Medulla oblongata (tissue), 1 donor: ENCODE measurements around the gene ALOX12B.
"Not testable (repeated sequence)": the region's sequence is repeated elsewhere in the genome, so short reads cannot be mapped to it uniquely, and the experiment has no call there.

ENCODE experiments used
- DNase-seq: peaks from one replicate; pipeline ENCODE4 v3.0.0-alpha.2; 2015; ENCODE audit errors: extremely low spot score

The ALOX12B gene

GRCh38 chr17:8118769-8119580 is 31.5 kb upstream of the ALOX12B start:
- DNase-seq: peak; percentile 92

GRCh38 chr17:8117980-8118768 is 30.7 kb upstream of the ALOX12B start, which contains the start of gene ALOXE3:
TSS of gene ALOXE3 (minus strand) at chr17:8118514. CDS start at chr17:8117990, 524 bp downstream.
- peak; percentile 6 for DNase-seq

GRCh38 chr17:8117367-8117979 is 30.0 kb upstream of the ALOX12B start:
- DNase-seq: peak; percentile 10

GRCh38 chr17:8116776-8117175 is 29.3 kb upstream of the ALOX12B start:
- DNase-seq: no peak

- no peak for DNase-seq
Observed at GRCh38 chr17:8110907-8111306, 23.4 kb upstream of the ALOX12B start.

- DNase-seq: no peak
Observed at GRCh38 chr17:8110456-8110804, 22.9 kb upstream of the ALOX12B start.

- no peak for DNase-seq
Observed at GRCh38 chr17:8109661-8110455, 22.3 kb upstream of the ALOX12B start.

GRCh38 chr17:8108972-8109660 is 21.6 kb upstream of the ALOX12B start:
- no peak for DNase-seq

GRCh38 chr17:8106980-8107379 is 19.5 kb upstream of the ALOX12B start:
- not testable (repeated sequence) for DNase-seq

GRCh38 chr17:8105957-8106398 is 18.5 kb upstream of the ALOX12B start:
- DNase-seq: no peak

- no peak for DNase-seq
Observed at GRCh38 chr17:8104911-8105310, 17.4 kb upstream of the ALOX12B start.

- no peak for DNase-seq
Observed at GRCh38 chr17:8103549-8103948, 16.0 kb upstream of the ALOX12B start.

GRCh38 chr17:8101721-8102120 is 14.2 kb upstream of the ALOX12B start:
- DNase-seq: no peak

GRCh38 chr17:8100763-8101162 is 13.2 kb upstream of the ALOX12B start:
- DNase-seq: no peak

GRCh38 chr17:8100111-8100510 is 12.6 kb upstream of the ALOX12B start:
- peak; percentile 12 for DNase-seq

GRCh38 chr17:8096541-8096940 is 9.0 kb upstream of the ALOX12B start:
- no peak for DNase-seq

- no peak for DNase-seq
Observed at GRCh38 chr17:8095361-8095760, 7.8 kb upstream of the ALOX12B start.

- DNase-seq: no peak
Observed at GRCh38 chr17:8091033-8091687, 3.6 kb upstream of the ALOX12B start.

- no peak for DNase-seq
Observed at GRCh38 chr17:8089728-8090127, 2.2 kb upstream of the ALOX12B start.

- no peak for DNase-seq
Observed at GRCh38 chr17:8087952-8088230, 375 bp upstream of the ALOX12B start.

- DNase-seq: no peak
Observed at GRCh38 chr17:8084250-8084649, 3.3 kb downstream of the ALOX12B start.
